EL (cell line): ENCODE measurements around the gene SUPT7L.
"Not testable (repeated sequence)": the region's sequence is repeated elsewhere in the genome, so short reads cannot be mapped to it uniquely, and the experiment has no call there.

Experiments
- DNase-seq: peaks from one replicate; pipeline ENCODE4 v3.0.0-alpha.2; 2016

SUPT7L gene

GRCh38 chr2:27636766-27637165 is 26.6 kb downstream of the SUPT7L start:
- peak; percentile 25 for DNase-seq

- DNase-seq: no peak
Observed at GRCh38 chr2:27634291-27634690, 29.1 kb downstream of the SUPT7L start.

DNA sequence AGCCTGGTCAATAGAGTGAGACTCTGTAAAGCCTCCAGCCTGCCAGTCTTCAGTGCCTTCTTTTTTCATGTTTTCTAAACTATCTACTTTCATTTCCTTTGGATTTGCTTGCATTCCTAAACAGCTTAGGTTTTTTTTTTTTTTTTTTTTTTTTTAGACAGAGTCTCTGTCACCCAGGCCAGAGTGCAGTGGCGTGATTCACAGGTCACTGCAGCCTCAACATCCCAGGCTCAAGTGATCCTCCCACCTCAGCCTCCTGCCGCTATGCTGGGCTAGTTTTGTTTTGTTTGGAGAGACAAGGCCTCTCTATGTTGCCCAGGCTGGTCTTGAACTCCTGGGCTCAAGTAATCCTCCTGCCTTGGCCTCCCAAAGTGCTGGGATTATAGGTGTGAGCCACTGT is 33.2 kb downstream of the SUPT7L start:
- DNase-seq: not testable (repeated sequence)

- peak; percentile 96 for DNase-seq
Observed at GRCh38 chr2:27628767-27629709, 34.4 kb downstream of the SUPT7L start, which contains the start of the genes CCDC121 and GPN1. TSS of gene CCDC121 (minus strand) at chr2:27629012. CDS start at chr2:27627799, 1,213 bp downstream. TSS of gene GPN1 (plus strand) at chr2:27629050. CDS start at chr2:27629059, 9 bp downstream.

DNA sequence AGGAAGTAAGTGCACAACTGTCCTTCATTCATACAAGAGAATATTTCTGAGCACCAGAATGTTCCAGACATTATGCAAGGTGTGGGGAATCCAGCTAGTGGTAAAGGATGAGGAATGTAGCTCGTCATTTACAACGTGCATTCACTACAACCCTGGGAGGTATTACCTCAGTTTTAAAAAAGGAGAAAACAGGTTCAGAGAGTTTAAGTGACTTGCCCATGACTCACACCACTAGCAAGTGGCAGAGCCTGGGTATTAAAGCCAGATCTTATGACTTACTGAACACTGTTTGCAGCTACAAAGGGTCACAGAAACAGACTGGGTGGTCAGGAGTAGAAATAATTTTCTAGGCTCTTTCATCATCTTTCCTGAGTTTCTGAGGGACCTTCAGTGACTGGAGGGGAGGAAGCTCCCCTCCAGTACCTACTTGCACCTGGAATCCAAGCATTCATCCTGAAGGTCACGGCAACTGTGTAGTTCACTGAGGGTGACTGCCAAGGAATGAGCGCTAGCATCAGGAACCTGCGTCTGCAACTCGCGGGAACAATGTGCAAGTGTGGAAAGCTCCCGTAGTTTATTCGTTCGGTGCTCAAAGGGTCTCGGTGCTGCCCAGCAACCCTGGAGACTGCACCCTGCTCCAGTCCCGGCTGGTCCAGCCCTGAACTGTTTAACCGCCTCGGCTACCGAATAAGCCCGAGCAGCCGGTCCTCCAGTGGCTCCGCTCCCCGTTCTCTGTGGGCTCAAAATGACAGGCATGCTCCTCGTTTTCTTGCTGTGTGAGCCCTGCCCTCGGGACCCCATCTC is 35.2 kb downstream of the SUPT7L start:
- peak; percentile 90 for DNase-seq

- not testable (repeated sequence) for DNase-seq
Observed at GRCh38 chr2:27626921-27627320, 36.5 kb downstream of the SUPT7L start.

- not testable (repeated sequence) for DNase-seq
Observed at GRCh38 chr2:27626323-27626722, 37.1 kb downstream of the SUPT7L start.

DNA sequence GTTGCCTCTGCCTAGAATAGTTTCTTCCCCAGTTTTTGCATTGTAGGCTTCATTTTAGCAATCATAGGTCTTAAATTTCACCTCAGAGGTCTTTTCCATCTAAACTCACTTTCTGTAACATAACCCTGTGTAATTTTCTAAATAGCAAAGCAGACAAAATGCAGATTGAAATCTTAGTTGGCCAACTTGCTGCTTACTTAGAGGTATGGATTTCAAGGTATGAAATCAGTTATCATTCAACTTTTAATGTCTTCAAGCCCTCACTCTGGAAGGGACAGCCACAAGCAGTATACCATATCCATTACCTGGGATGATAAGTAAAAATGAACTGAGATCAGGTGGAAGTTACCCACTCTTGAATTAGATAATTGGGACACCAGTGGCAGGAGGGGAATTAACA is 38.5 kb downstream of the SUPT7L start:
- no peak for DNase-seq

DNA sequence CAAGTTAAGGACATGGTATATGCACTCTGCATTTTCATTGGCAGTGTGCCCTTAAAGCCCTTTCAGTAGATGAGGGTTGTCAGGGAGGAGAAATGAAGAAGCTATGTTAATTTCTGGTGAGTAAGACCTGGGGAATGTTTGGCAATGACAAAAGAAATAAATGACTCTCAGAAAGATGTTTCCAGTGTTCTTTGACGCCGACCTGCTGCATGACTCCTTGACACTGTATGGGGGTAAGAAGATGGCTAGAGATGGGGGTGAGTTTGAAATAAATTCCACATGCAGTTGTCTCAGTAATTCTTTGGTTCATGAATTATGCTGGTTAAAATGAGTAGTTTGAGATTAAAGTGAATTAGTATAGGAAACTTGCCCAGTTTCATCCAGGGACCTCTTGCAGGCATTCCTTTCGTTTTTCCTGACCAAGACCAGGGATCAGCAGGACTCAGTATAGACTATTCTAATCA is 40.5 kb downstream of the SUPT7L start:
- DNase-seq: peak; percentile 94

DNA sequence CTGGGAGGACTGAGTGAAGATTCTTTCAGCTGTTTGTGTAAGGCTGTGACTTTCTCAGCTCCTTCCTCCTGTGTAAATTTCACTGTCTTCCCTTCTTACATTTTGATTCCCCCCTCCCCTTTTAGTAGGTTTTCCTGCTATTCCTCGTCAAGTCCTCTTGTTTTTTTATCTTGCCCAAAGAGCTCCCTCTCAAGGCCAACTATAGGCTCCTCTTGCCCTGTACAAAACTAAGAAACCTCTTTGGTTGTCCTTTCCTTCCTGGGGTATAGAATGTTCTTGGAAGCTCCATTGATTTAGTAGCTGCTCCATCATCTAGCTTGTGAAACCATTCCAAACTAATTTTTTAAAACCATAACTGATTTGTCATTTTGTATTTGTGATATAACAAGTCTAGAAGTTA is 41.9 kb downstream of the SUPT7L start:
- DNase-seq: no peak

- no peak for DNase-seq
Observed at GRCh38 chr2:27615316-27615715, 48.1 kb downstream of the SUPT7L start.

- no peak for DNase-seq
Observed at GRCh38 chr2:27613985-27614384, 49.4 kb downstream of the SUPT7L start.

- DNase-seq: peak; percentile 59
Observed at GRCh38 chr2:27606611-27607010, 56.8 kb downstream of the SUPT7L start.
